ENCODE results near the gene METTL8.

DNA sequence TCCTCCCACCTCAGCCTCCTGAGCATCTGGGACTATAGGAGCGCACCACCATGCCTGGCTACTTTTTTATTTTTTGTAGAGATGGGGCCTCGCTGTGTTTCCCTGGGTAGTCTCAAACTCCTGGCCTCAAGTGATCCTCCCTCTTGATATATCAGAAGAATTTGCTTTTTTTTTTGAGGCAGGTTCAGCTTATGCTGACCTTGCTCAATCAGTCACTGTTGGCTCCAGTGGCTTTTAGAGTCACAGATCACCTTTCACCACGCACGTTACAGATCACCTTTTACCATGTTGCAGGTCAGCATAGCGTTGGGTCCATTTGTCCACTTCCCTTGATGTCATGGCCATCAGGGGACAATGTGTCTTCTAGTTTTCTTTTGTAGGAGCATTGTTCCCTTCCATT, 36.3 kb upstream of the METTL8 start:
- TF ChIP-seq, protein P1, sequence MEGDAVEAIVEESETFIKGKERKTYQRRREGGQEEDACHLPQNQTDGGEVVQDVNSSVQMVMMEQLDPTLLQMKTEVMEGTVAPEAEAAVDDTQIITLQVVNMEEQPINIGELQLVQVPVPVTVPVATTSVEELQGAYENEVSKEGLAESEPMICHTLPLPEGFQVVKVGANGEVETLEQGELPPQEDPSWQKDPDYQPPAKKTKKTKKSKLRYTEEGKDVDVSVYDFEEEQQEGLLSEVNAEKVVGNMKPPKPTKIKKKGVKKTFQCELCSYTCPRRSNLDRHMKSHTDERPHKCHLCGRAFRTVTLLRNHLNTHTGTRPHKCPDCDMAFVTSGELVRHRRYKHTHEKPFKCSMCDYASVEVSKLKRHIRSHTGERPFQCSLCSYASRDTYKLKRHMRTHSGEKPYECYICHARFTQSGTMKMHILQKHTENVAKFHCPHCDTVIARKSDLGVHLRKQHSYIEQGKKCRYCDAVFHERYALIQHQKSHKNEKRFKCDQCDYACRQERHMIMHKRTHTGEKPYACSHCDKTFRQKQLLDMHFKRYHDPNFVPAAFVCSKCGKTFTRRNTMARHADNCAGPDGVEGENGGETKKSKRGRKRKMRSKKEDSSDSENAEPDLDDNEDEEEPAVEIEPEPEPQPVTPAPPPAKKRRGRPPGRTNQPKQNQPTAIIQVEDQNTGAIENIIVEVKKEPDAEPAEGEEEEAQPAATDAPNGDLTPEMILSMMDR (IDR thresholded peaks at IDR 0.05; ENCODE audit: insufficient read depth, low read length, poor library complexity, severe bottlenecking) = no peak
- no peak for TF ChIP-seq EZH2phosphoT487 (conservative IDR thresholded peaks at IDR 0.05; ENCODE audit: low read length)
